Measurements from ENCODE around the gene MCF2L2. TPM values are rescaled to one million over a fixed set of nuclear protein-coding genes. Genes with fewer than 3 reads are reported as not detected.
A peak's percentile ranks its signal among the peaks of the same experiment; 100 is the strongest.

Gene MCF2L2
- total and polyA plus RNA-seq, 2 of the 13 experiments (the other 11 are each of a cell fraction or from before 2014, with no cell fraction given) = not detected

DNA sequence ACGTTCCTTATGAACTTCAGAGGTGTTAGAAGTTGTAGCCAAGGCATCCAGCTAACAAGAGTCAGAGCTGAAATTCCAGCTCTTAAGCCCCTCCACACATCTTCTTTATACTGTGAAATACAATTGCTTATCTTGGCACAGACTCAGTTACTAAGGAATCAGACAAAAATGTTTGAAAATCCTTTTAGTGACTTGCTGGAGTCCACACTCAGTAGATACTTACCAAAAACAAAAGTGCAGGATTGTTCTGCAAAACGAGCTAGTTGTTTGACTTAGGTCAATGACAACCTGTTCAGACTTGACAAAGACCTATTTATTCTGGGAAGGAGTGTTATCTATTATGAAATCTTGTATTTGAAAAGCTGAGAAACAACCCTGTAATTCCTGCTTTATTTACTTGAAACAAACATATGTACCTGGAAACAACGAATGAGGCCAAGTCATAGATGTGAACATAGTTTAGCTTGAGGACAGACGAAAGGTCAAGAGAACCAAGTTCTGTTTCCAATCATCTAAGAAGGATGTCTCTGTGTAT, 136.9 kb downstream of the MCF2L2 start (continued):
- TF ChIP-seq, protein P1, sequence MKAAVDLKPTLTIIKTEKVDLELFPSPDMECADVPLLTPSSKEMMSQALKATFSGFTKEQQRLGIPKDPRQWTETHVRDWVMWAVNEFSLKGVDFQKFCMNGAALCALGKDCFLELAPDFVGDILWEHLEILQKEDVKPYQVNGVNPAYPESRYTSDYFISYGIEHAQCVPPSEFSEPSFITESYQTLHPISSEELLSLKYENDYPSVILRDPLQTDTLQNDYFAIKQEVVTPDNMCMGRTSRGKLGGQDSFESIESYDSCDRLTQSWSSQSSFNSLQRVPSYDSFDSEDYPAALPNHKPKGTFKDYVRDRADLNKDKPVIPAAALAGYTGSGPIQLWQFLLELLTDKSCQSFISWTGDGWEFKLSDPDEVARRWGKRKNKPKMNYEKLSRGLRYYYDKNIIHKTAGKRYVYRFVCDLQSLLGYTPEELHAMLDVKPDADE (CRISPR knock-in tag; IDR thresholded peaks at IDR 0.05) = no peak
- TF ChIP-seq, protein P2, sequence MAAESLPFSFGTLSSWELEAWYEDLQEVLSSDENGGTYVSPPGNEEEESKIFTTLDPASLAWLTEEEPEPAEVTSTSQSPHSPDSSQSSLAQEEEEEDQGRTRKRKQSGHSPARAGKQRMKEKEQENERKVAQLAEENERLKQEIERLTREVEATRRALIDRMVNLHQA (CRISPR knock-in tag; IDR thresholded peaks at IDR 0.05) = no peak
- TF ChIP-seq, protein P3, sequence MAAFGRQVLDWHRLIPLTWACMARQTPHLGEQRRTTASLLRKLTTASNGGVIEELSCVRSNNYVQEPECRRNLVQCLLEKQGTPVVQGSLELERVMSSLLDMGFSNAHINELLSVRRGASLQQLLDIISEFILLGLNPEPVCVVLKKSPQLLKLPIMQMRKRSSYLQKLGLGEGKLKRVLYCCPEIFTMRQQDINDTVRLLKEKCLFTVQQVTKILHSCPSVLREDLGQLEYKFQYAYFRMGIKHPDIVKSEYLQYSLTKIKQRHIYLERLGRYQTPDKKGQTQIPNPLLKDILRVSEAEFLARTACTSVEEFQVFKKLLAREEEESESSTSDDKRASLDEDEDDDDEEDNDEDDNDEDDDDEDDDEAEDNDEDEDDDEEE (CRISPR knock-in tag; IDR thresholded peaks at IDR 0.05) = no peak
- TF ChIP-seq NR2F6 (IDR thresholded peaks at IDR 0.05) (peak; percentile 93), NR2F6 (CRISPR knock-in tag; IDR thresholded peaks at IDR 0.05) (peak; percentile 76; the same call in 1 of the 2 replicates), ZFP82 (CRISPR knock-in tag; IDR thresholded peaks at IDR 0.05; ENCODE audit: borderline replicate concordance) (no peak), HDAC2 (CRISPR knock-in tag; IDR thresholded peaks at IDR 0.05) (peak; percentile 64), FOXP1 (IDR thresholded peaks at IDR 0.05) (peak; percentile 49; the same call in 1 of the 2 replicates), FOXP1 (CRISPR knock-in tag; IDR thresholded peaks at IDR 0.05) (peak; percentile 83), U2AF1 (optimal IDR thresholded peaks at IDR 0.05; ENCODE audit: low read depth, low read length) (no peak), ONECUT2 (CRISPR knock-in tag; IDR thresholded peaks at IDR 0.05) (no peak), ETV5 (CRISPR knock-in tag; IDR thresholded peaks at IDR 0.05; ENCODE audit: borderline replicate concordance) (no peak), SMAD1 (CRISPR knock-in tag; IDR thresholded peaks at IDR 0.05; ENCODE audit: borderline replicate concordance, low read depth) (no peak), TBX3 (IDR thresholded peaks at IDR 0.05; ENCODE audit: borderline replicate concordance) (peak; percentile 89), ZNF17 (CRISPR knock-in tag; IDR thresholded peaks at IDR 0.05) (no peak), HMG20B (CRISPR knock-in tag; conservative IDR thresholded peaks at IDR 0.05) (peak; percentile 84), NFE2 (CRISPR knock-in tag; IDR thresholded peaks at IDR 0.05) (no peak)
- TF ChIP-seq, protein P4, sequence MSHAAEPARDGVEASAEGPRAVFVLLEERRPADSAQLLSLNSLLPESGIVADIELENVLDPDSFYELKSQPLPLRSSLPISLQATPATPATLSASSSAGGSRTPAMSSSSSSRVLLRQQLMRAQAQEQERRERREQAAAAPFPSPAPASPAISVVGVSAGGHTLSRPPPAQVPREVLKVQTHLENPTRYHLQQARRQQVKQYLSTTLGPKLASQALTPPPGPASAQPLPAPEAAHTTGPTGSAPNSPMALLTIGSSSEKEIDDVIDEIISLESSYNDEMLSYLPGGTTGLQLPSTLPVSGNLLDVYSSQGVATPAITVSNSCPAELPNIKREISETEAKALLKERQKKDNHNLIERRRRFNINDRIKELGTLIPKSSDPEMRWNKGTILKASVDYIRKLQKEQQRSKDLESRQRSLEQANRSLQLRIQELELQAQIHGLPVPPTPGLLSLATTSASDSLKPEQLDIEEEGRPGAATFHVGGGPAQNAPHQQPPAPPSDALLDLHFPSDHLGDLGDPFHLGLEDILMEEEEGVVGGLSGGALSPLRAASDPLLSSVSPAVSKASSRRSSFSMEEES (CRISPR knock-in tag; IDR thresholded peaks at IDR 0.05) = no peak
- TF ChIP-seq, protein P5, sequence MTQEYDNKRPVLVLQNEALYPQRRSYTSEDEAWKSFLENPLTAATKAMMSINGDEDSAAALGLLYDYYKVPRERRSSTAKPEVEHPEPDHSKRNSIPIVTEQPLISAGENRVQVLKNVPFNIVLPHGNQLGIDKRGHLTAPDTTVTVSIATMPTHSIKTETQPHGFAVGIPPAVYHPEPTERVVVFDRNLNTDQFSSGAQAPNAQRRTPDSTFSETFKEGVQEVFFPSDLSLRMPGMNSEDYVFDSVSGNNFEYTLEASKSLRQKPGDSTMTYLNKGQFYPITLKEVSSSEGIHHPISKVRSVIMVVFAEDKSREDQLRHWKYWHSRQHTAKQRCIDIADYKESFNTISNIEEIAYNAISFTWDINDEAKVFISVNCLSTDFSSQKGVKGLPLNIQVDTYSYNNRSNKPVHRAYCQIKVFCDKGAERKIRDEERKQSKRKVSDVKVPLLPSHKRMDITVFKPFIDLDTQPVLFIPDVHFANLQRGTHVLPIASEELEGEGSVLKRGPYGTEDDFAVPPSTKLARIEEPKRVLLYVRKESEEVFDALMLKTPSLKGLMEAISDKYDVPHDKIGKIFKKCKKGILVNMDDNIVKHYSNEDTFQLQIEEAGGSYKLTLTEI (CRISPR knock-in tag; conservative IDR thresholded peaks at IDR 0.05) = no peak
- TF ChIP-seq, protein P6, sequence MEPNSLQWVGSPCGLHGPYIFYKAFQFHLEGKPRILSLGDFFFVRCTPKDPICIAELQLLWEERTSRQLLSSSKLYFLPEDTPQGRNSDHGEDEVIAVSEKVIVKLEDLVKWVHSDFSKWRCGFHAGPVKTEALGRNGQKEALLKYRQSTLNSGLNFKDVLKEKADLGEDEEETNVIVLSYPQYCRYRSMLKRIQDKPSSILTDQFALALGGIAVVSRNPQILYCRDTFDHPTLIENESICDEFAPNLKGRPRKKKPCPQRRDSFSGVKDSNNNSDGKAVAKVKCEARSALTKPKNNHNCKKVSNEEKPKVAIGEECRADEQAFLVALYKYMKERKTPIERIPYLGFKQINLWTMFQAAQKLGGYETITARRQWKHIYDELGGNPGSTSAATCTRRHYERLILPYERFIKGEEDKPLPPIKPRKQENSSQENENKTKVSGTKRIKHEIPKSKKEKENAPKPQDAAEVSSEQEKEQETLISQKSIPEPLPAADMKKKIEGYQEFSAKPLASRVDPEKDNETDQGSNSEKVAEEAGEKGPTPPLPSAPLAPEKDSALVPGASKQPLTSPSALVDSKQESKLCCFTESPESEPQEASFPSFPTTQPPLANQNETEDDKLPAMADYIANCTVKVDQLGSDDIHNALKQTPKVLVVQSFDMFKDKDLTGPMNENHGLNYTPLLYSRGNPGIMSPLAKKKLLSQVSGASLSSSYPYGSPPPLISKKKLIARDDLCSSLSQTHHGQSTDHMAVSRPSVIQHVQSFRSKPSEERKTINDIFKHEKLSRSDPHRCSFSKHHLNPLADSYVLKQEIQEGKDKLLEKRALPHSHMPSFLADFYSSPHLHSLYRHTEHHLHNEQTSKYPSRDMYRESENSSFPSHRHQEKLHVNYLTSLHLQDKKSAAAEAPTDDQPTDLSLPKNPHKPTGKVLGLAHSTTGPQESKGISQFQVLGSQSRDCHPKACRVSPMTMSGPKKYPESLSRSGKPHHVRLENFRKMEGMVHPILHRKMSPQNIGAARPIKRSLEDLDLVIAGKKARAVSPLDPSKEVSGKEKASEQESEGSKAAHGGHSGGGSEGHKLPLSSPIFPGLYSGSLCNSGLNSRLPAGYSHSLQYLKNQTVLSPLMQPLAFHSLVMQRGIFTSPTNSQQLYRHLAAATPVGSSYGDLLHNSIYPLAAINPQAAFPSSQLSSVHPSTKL (CRISPR knock-in tag; IDR thresholded peaks at IDR 0.05) = peak; percentile 86

Data from HepG2 (cell line).